Mucosa of descending colon (tissue), 3 donors: ENCODE measurements around the gene MAML3. TPM values are rescaled to one million over a fixed set of nuclear protein-coding genes. Genes with fewer than 3 reads are reported as not detected.
A peak's percentile ranks its signal among the peaks of the same experiment; 100 is the strongest.

Source experiments
- ATAC-seq: fragments of 200-7000 bp; cut with Tn5 transposase; one replicate; pipeline ENCODE4 v1.9.1; 2020; ENCODE audit warnings: mild to moderate bottlenecking, moderate library complexity
- DNase-seq, 3 donors: peaks; one replicate each; pipeline ENCODE4 v3.0.0-alpha.2; 2020
- H3K36me3 ChIP-seq: fragments of 200-600 bp; one replicate; pipeline ENCODE4 v1.8.0; 2021; ENCODE audit warnings: low read depth, mild to moderate bottlenecking
- H3K4me1 ChIP-seq: fragments of 200-600 bp; one replicate; pipeline ENCODE4 v1.8.0; 2021; ENCODE audit warnings: low read depth, mild to moderate bottlenecking
- H3K4me3 ChIP-seq: fragments of 200-600 bp; one replicate; pipeline ENCODE4 v1.8.0; 2021; ENCODE audit warnings: mild to moderate bottlenecking
- H3K9me3 ChIP-seq: fragments of 200-600 bp; one replicate; pipeline ENCODE4 v1.8.0; 2021; ENCODE audit warnings: mild to moderate bottlenecking
- CTCF ChIP-seq: fragments of 200-600 bp; IDR thresholded peaks from one replicate; pipeline ENCODE4 v1.8.0; 2022; ENCODE audit warnings: antibody characterized with exemption, mild to moderate bottlenecking
- intact Hi-C, 2 donors: fragments of 100-400 bp; cut with DNase I in 1 of 2; cut with micrococcal nuclease in 1 of 2; formaldehyde crosslinking; loops; one replicate each; pipeline versions ENCODE4 v1.11.0 to v1.11.1; 2022; cut with DNase I, micrococcal nuclease
- total RNA-seq, 3 donors: library from RNA; stranded (reverse); fragmentation: NEBNext Ultra II Directional in 2 of 3; extraction: Animal tissue kit (Norgen Biotek cat#: 25700) in 2 of 3; gene quantifications; one replicate each; pipeline versions ENCODE4 v1.2.1 to v1.2.4, GENCODE V29; 2021 to 2023
- donor health status: DM: no; HTN: no; CAD: no; lungs with moderate emphysema.
- donor health status: DM: no; HTN: no; CAD: no.
- donor health status: DM: no; HTN: yes; CAD: no.

Gene MAML3
- total RNA-seq, 3 donors from 2014 or later = 10.4 to 23.5 (median 14.8) TPM

GRCh38 chr4:140135529-140136088, 18.4 kb downstream of the MAML3 start:
- ATAC-seq (no peak), DNase-seq (peak in 2 of 3 donors; percentile 40 to 56)
- no peak overlapping the region for H3K4me3 ChIP-seq

GRCh38 chr4:140134746-140135425, 19.1 kb downstream of the MAML3 start:
- ATAC-seq = peak; percentile 77
- Histone ChIP-seq H3K36me3 (no peaks in the 10 kb centered on the region), H3K4me3 (no peak overlapping the region), H3K4me1 (peaks cover 8% of the 10 kb centered on the region), H3K9me3 (no peaks in the 10 kb centered on the region)
- intact Hi-C loops = no loop called here
- no peak for TF ChIP-seq CTCF
- DNase-seq = no peak

More at GRCh38 chr4:140135529-140136088, 18.4 kb downstream of the MAML3 start:
- peaks cover 14% of the 10 kb centered on the region for H3K4me1 ChIP-seq
- H3K36me3 ChIP-seq = no peaks in the 10 kb centered on the region
- no peaks in the 10 kb centered on the region for H3K9me3 ChIP-seq
- TF ChIP-seq CTCF = no peak
- intact Hi-C loops = no loop called here

GRCh38 chr4:140133576-140133975, 20.4 kb downstream of the MAML3 start:
- peaks cover 8% of the 10 kb centered on the region for H3K4me1 ChIP-seq
- DNase-seq (no peak), ATAC-seq (no peak)
- H3K36me3 ChIP-seq = no peaks in the 10 kb centered on the region
- intact Hi-C loops = no loop called here
- no peak overlapping the region for H3K4me3 ChIP-seq
- no peaks in the 10 kb centered on the region for H3K9me3 ChIP-seq
- no peak for TF ChIP-seq CTCF

GRCh38 chr4:140131675-140132229, 22.2 kb downstream of the MAML3 start:
- ATAC-seq = no peak
- Histone ChIP-seq H3K9me3 (no peaks in the 10 kb centered on the region), H3K36me3 (no peaks in the 10 kb centered on the region), H3K4me3 (no peak overlapping the region), H3K4me1 (no peaks in the 10 kb centered on the region)
- intact Hi-C loops = no loop called here
- TF ChIP-seq CTCF = no peak
- no peak for DNase-seq

- DNase-seq (no peak), ATAC-seq (peak; percentile 40)
- H3K9me3 ChIP-seq = no peaks in the 10 kb centered on the region
- TF ChIP-seq CTCF = no peak
- intact Hi-C loops = no loop called here
- no peaks in the 10 kb centered on the region for H3K4me1 ChIP-seq
- no peaks in the 10 kb centered on the region for H3K36me3 ChIP-seq
- H3K4me3 ChIP-seq = no peak overlapping the region
Observed at GRCh38 chr4:140130677-140131076, 23.3 kb downstream of the MAML3 start.
